Measurements from ENCODE around the gene VWF.

GRCh38 chr12:6074427-6074826, 50.0 kb downstream of the VWF start:
- no peak for TF ChIP-seq POLR2A (IDR thresholded peaks at IDR 0.05; ENCODE audit: low read depth)
- TF ChIP-seq, protein P1, sequence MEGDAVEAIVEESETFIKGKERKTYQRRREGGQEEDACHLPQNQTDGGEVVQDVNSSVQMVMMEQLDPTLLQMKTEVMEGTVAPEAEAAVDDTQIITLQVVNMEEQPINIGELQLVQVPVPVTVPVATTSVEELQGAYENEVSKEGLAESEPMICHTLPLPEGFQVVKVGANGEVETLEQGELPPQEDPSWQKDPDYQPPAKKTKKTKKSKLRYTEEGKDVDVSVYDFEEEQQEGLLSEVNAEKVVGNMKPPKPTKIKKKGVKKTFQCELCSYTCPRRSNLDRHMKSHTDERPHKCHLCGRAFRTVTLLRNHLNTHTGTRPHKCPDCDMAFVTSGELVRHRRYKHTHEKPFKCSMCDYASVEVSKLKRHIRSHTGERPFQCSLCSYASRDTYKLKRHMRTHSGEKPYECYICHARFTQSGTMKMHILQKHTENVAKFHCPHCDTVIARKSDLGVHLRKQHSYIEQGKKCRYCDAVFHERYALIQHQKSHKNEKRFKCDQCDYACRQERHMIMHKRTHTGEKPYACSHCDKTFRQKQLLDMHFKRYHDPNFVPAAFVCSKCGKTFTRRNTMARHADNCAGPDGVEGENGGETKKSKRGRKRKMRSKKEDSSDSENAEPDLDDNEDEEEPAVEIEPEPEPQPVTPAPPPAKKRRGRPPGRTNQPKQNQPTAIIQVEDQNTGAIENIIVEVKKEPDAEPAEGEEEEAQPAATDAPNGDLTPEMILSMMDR (IDR thresholded peaks at IDR 0.05) = no peak
- no peak for TF ChIP-seq POLR2AphosphoS5 (IDR thresholded peaks at IDR 0.05)
